IMR-90 (cell line): ENCODE data around the gene ZFPM1. TPM values are rescaled to one million over a fixed set of nuclear protein-coding genes. Genes with fewer than 3 reads are reported as not detected.

Source experiments
- ATAC-seq: fragments of 200-7000 bp; cut with Tn5 transposase; 2 replicates; pipeline ENCODE4 v1.9.1; 2020; ENCODE audit warnings: low read depth, mild to moderate bottlenecking, moderate library complexity
- BruUV-seq: library from RNA; stranded (reverse); fragments of 400-500 nt; replicated peaks from 2 replicates; lab custom pipeline; 2021; lab: Mats Ljungman, UMichigan
- CTCF ChIA-PET: fragments of 300-600 bp; formaldehyde crosslinking; extraction: SDS; loops from one replicate; lab custom pipeline; 2021; ENCODE audit warnings: antibody characterized with exemption; lab: Yijun Ruan, JAX
- POLR2A ChIA-PET: fragments of 300-600 bp; sonication (Branson Sonifier 250); formaldehyde crosslinking; loops from one replicate; lab custom pipeline; 2022; ENCODE audit warnings: antibody characterized with exemption; ENCODE audit not compliant: unreplicated experiment; lab: Charles Lee
- DNase-seq: peaks from one replicate; pipeline ENCODE4 v3.0.0; 2013
- H2AFZ ChIP-seq: replicated peaks from 2 replicates; pipeline ENCODE3; 2013; ENCODE audit warnings: low read length, mild to moderate bottlenecking; ENCODE audit not compliant: poor library complexity
- H2AK5ac ChIP-seq: 2 replicates; pipeline ENCODE4 v1.6.1; 2013; ENCODE audit warnings: low read depth, low read length, inconsistent platforms
- H2AK9ac ChIP-seq: replicated peaks from 2 replicates; pipeline ENCODE3; 2013; ENCODE audit warnings: mild to moderate bottlenecking, low read depth, low read length, moderate library complexity; ENCODE audit not compliant: poor library complexity
- H2BK120ac ChIP-seq: 2 replicates; pipeline ENCODE4 v1.6.1; 2013; ENCODE audit warnings: low read depth, low read length, inconsistent platforms
- H2BK15ac ChIP-seq: 3 replicates; pipeline ENCODE4 v1.6.1; 2013; ENCODE audit warnings: low read depth, low read length, inconsistent platforms
- H2BK20ac ChIP-seq: 2 replicates; pipeline ENCODE4 v1.6.1; 2013; ENCODE audit warnings: low read depth, mild to moderate bottlenecking, inconsistent platforms, low read length, moderate library complexity
- H2BK5ac ChIP-seq: 2 replicates; pipeline ENCODE4 v1.6.1; 2013; ENCODE audit warnings: mild to moderate bottlenecking, low read depth, low read length, inconsistent platforms; ENCODE audit not compliant: poor library complexity, severe bottlenecking
- H3K14ac ChIP-seq: replicated peaks from 2 replicates; pipeline ENCODE4 v1.6.1; 2013; ENCODE audit warnings: low read depth, low read length, inconsistent platforms
- H3K18ac ChIP-seq: 2 replicates; pipeline ENCODE4 v1.6.1; 2013; ENCODE audit warnings: low read depth, low read length, control low read depth
- H3K23ac ChIP-seq: 2 replicates; pipeline ENCODE4 v1.6.1; 2013; ENCODE audit warnings: low read depth, low read length, inconsistent platforms
- H3K27ac ChIP-seq: 2 replicates; pipeline ENCODE4 v1.5.1; 2013; ENCODE audit warnings: mild to moderate bottlenecking, control low read depth, low read length; ENCODE audit not compliant: insufficient read depth
- H3K27me3 ChIP-seq: 2 replicates; pipeline ENCODE4 v1.6.1; 2013; ENCODE audit warnings: low read length; ENCODE audit not compliant: control insufficient read depth, insufficient read depth
- H3K36me3 ChIP-seq: 2 replicates; pipeline ENCODE4 v1.6.1; 2013; ENCODE audit warnings: low read length, mixed read lengths; ENCODE audit not compliant: control insufficient read depth, insufficient read depth
- H3K4ac ChIP-seq: 2 replicates; pipeline ENCODE4 v1.6.1; 2013; ENCODE audit warnings: low read depth, low read length, inconsistent platforms
- H3K4me1 ChIP-seq: 2 replicates; pipeline ENCODE4 v1.6.1; 2013; ENCODE audit warnings: low read length, mixed read lengths; ENCODE audit not compliant: control insufficient read depth, insufficient read depth
- H3K4me2 ChIP-seq: 2 replicates; pipeline ENCODE4 v1.6.1; 2013; ENCODE audit warnings: low read depth, mild to moderate bottlenecking, control low read depth, low read length, moderate library complexity
- H3K4me3 ChIP-seq: 2 replicates; pipeline ENCODE4 v1.5.1; 2013; ENCODE audit warnings: low read depth, mild to moderate bottlenecking, control low read depth, low read length, moderate library complexity; ENCODE audit not compliant: insufficient read depth
- H3K56ac ChIP-seq: 2 replicates; pipeline ENCODE4 v1.6.1; 2013; ENCODE audit warnings: low read length, inconsistent platforms; ENCODE audit not compliant: insufficient read depth; ENCODE audit errors: extremely low read depth
- H3K79me1 ChIP-seq, 2 experiments: 2 replicates each; pipeline ENCODE4 v1.6.1; 2013; ENCODE audit warnings: low read length in 2 of 2, inconsistent platforms in 1 of 2, low read depth in 1 of 2
- H3K9ac ChIP-seq: 2 replicates; pipeline ENCODE4 v1.6.1; 2013; ENCODE audit warnings: low read depth, low read length, control low read depth
- H3K9me1 ChIP-seq: 2 replicates; pipeline ENCODE4 v1.6.1; 2013; ENCODE audit warnings: low read length, inconsistent platforms; ENCODE audit not compliant: insufficient read depth
- H3K9me3 ChIP-seq: 2 replicates; pipeline ENCODE4 v1.6.1; 2013; ENCODE audit warnings: low read length; ENCODE audit not compliant: control insufficient read depth, insufficient read depth
- H4K20me1 ChIP-seq: 2 replicates; pipeline ENCODE4 v1.6.1; 2013; ENCODE audit warnings: low read length, inconsistent platforms; ENCODE audit not compliant: insufficient read depth
- H4K5ac ChIP-seq: 2 replicates; pipeline ENCODE4 v1.6.1; 2013; ENCODE audit warnings: mild to moderate bottlenecking, low read depth, low read length, control low read depth
- H4K8ac ChIP-seq, 2 experiments: 2 replicates each; pipeline ENCODE4 v1.6.1; 2013; ENCODE audit warnings: low read depth in 2 of 2, low read length in 2 of 2, control low read depth in 1 of 2, inconsistent platforms in 1 of 2
- H4K91ac ChIP-seq: 2 replicates; pipeline ENCODE4 v1.6.1; 2013; ENCODE audit warnings: low read depth, low read length, inconsistent platforms; ENCODE audit not compliant: insufficient read depth
- BHLHE40 ChIP-seq: fragments of 150-350 bp; IDR thresholded peaks from 2 replicates; pipeline ENCODE4 v1.6.1; 2016; ENCODE audit warnings: mild to moderate bottlenecking, low read depth, low read length
- CEBPB ChIP-seq: IDR thresholded peaks from 2 replicates; pipeline ENCODE4 v1.6.1; 2012; ENCODE audit warnings: low read depth, low read length, improper control_type of control experiment
- CHD1 ChIP-seq: IDR thresholded peaks from 2 replicates; pipeline ENCODE4 v1.6.1; 2012; ENCODE audit warnings: low read depth, low read length, improper control_type of control experiment
- FOS ChIP-seq: fragments of 150-350 bp; IDR thresholded peaks from 2 replicates; pipeline ENCODE4 v1.6.1; 2016; ENCODE audit warnings: low read depth, low read length
- MAZ ChIP-seq: IDR thresholded peaks from 2 replicates; pipeline ENCODE4 v1.6.1; 2012; ENCODE audit warnings: low read depth, mild to moderate bottlenecking, low read length, improper control_type of control experiment, moderate library complexity, borderline replicate concordance
- MXI1 ChIP-seq: IDR thresholded peaks from 2 replicates; pipeline ENCODE4 v1.6.1; 2012; ENCODE audit warnings: low read depth, mild to moderate bottlenecking, low read length, moderate library complexity, borderline replicate concordance
- NFE2L2 ChIP-seq: fragments of 150-350 bp; IDR thresholded peaks from 2 replicates; pipeline ENCODE4 v1.6.1; 2016; ENCODE audit warnings: low read depth, mild to moderate bottlenecking, low read length
- POLR2A ChIP-seq: IDR thresholded peaks from 2 replicates; pipeline ENCODE4 v1.6.1; 2012; ENCODE audit warnings: mild to moderate bottlenecking, low read depth, low read length
- RAD21 ChIP-seq: IDR thresholded peaks from 2 replicates; pipeline ENCODE4 v1.6.1; 2012; ENCODE audit warnings: low read length, improper control_type of control experiment
- RCOR1 ChIP-seq: IDR thresholded peaks from 2 replicates; pipeline ENCODE4 v1.6.1; 2012; ENCODE audit warnings: mild to moderate bottlenecking, low read length, improper control_type of control experiment; ENCODE audit not compliant: insufficient replicate concordance
- RFX5 ChIP-seq: IDR thresholded peaks from 2 replicates; pipeline ENCODE4 v1.8.0; 2012; ENCODE audit warnings: low read depth, mild to moderate bottlenecking, low read length, moderate library complexity
- SMC3 ChIP-seq: fragments of 150-350 bp; IDR thresholded peaks from 2 replicates; pipeline ENCODE4 v1.6.1; 2016; ENCODE audit warnings: low read depth, mild to moderate bottlenecking, antibody characterized with exemption, low read length, moderate library complexity
- USF2 ChIP-seq: fragments of 150-350 bp; IDR thresholded peaks from 2 replicates; pipeline ENCODE4 v1.6.1; 2017; ENCODE audit warnings: mild to moderate bottlenecking, antibody characterized with exemption, low read length, low read depth
- WGBS, 2 experiments: methylation state at CpG; one replicate each; pipeline versions ENCODE4 v1.1.5 to v1.1.7; 2013; ENCODE audit warnings: missing lambda C conversion rate in 2 of 2; ENCODE audit not compliant: insufficient read length in 1 of 2; ENCODE audit errors: extremely low coverage in 2 of 2; 5-methylcytosine and 5-hydroxymethylcytosine counted together
- dilution Hi-C: fragments of 300-500 bp; cut with HindIII; formaldehyde crosslinking; loops from one replicate; pipeline ENCODE4 v1.14.3; 2018; ENCODE audit warnings: low sequenced_read_pairs; ENCODE audit not compliant: unreplicated experiment
- in situ Hi-C: fragments of 300-500 bp; cut with MboI; formaldehyde crosslinking; loops from 3 replicates; pipeline ENCODE4 v1.14.3; 2019; ENCODE audit warnings: low sequenced_read_pairs, inconsistent platforms, mixed read lengths
- intact Hi-C: fragments of 100-400 bp; cut with micrococcal nuclease; formaldehyde crosslinking; loops from 2 replicates; pipeline ENCODE4 v1.10.0; 2022
- polyA plus RNA-seq, 3 experiments: library from polyadenylated mRNA; depleted of rRNA; stranded (reverse); fragments of >200 nt; gene quantifications; 2 replicates each; pipeline ENCODE4 v1.2.3, GENCODE V29; 2012; ENCODE audit warnings: low replicate concordance in 1 of 3
- total RNA-seq: library from RNA; depleted of rRNA; stranded (reverse); fragments of >200 nt; gene quantifications from 2 replicates; pipeline ENCODE4 v1.2.3, GENCODE V29; 2012
- TF ChIP-seq, protein P1 (sequence below): conservative IDR thresholded peaks from 2 replicates; pipeline ENCODE4 v1.5.1; 2012; ENCODE audit warnings: mild to moderate bottlenecking, low read depth, low read length, improper control_type of control experiment
- TF ChIP-seq, protein P2 (sequence below): fragments of 150-350 bp; IDR thresholded peaks from 2 replicates; pipeline ENCODE4 v1.6.1; 2016; ENCODE audit warnings: low read depth, mild to moderate bottlenecking, low read length, moderate library complexity, borderline replicate concordance

Gene ZFPM1
- total and polyA plus RNA-seq, 2 of the 4 experiments (the other 2 are of a cell fraction) = 0.36 to 1.1 TPM

DNA sequence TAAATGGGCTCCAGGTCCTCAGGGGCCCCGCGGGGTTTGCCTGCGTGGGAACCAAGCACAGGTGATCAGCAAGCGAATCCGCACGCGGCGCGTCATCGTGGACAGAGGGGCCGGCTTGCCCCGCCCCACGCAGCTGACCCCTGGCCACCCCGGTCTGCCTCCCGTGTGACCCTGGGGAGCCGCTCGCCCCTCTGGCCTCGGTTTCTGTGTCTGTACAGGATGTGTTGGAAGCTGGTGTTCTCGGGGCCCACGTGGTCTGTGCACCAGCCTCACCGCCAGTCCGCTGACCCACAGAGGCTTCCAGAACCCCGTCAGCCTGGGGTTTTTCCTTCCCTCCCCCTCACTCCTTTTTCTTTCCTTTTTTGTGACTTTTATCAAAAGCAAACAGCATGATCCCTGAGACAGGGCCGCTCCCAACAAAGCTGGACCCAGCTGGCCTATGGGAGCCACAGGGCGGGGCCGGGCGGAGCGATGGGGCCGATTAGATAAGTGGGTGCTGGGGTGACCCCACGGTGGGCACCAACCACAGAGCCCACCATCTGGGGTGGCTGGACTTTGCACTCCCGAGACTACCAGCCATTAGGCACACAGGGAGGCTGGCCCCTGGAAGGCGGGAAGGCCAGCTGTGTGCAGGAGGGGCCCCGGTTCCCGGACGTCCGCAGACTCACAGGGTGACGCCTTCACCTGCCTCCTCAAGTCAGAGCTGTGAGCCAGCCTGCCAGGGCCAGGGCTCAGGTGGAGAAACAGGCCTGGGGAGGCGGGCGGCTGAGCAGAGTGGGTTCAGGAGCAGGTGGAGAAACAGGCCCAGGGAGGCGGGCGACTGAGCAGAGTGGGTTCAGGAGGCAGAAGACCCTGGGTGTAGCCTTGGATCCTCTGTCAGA is 56.0 kb downstream of the ZFPM1 start:
- Histone ChIP-seq H2AK9ac (no peak overlapping the region), H2AK5ac (no peak overlapping the region), H4K5ac (no peak overlapping the region), H3K14ac (no peak overlapping the region), H3K4me2 (no peak overlapping the region), H3K79me1 (no peaks in the 10 kb centered on the region), H4K91ac (no peak overlapping the region), H3K56ac (no peak overlapping the region), H2BK5ac (no peak overlapping the region), H2AFZ (no peak overlapping the region), H3K27ac (no peak overlapping the region), H3K9me3 (no peaks in the 10 kb centered on the region), H3K4me1 (no peaks in the 10 kb centered on the region), H2BK15ac (no peak overlapping the region), H4K8ac (no peak overlapping the region), H3K4ac (no peak overlapping the region), H3K9ac (no peak overlapping the region), H3K18ac (no peak overlapping the region), H3K27me3 (no peaks in the 10 kb centered on the region), H2BK20ac (no peak overlapping the region), H4K20me1 (peaks cover 7% of the 10 kb centered on the region), H2BK120ac (no peak overlapping the region), H3K36me3 (peaks cover 1% of the 10 kb centered on the region; the same call in 1 of the 2 replicates), H3K23ac (no peak overlapping the region), H3K9me1 (no peaks in the 10 kb centered on the region), H3K4me3 (no peak overlapping the region)
- BruUV-seq = no TSS peak
- in situ Hi-C loops (no loop called here), intact Hi-C loops (no loop called here), dilution Hi-C loops (no loop called here)
- CTCF ChIA-PET = no interaction called here
- ATAC-seq = no peak
- DNase-seq = no peak
- 89% methylated on average over 11 of the region's 41 CpGs; no CpG with 5 or more reads in 1 of the 2 experiments for WGBS, 2 experiments
- POLR2A ChIA-PET = no interaction called here
- TF ChIP-seq, protein P1, sequence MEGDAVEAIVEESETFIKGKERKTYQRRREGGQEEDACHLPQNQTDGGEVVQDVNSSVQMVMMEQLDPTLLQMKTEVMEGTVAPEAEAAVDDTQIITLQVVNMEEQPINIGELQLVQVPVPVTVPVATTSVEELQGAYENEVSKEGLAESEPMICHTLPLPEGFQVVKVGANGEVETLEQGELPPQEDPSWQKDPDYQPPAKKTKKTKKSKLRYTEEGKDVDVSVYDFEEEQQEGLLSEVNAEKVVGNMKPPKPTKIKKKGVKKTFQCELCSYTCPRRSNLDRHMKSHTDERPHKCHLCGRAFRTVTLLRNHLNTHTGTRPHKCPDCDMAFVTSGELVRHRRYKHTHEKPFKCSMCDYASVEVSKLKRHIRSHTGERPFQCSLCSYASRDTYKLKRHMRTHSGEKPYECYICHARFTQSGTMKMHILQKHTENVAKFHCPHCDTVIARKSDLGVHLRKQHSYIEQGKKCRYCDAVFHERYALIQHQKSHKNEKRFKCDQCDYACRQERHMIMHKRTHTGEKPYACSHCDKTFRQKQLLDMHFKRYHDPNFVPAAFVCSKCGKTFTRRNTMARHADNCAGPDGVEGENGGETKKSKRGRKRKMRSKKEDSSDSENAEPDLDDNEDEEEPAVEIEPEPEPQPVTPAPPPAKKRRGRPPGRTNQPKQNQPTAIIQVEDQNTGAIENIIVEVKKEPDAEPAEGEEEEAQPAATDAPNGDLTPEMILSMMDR = no peak
- no peak for TF ChIP-seq MAZ
- no peak for TF ChIP-seq RAD21
- TF ChIP-seq CHD1 = no peak
- TF ChIP-seq NFE2L2 = no peak
- TF ChIP-seq, protein P2, sequence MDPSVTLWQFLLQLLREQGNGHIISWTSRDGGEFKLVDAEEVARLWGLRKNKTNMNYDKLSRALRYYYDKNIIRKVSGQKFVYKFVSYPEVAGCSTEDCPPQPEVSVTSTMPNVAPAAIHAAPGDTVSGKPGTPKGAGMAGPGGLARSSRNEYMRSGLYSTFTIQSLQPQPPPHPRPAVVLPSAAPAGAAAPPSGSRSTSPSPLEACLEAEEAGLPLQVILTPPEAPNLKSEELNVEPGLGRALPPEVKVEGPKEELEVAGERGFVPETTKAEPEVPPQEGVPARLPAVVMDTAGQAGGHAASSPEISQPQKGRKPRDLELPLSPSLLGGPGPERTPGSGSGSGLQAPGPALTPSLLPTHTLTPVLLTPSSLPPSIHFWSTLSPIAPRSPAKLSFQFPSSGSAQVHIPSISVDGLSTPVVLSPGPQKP = no peak
- no peak for TF ChIP-seq CEBPB
- TF ChIP-seq FOS = no peak
- no peak for TF ChIP-seq RCOR1
- no peak for TF ChIP-seq RFX5
- no peak for TF ChIP-seq BHLHE40
- TF ChIP-seq MXI1 = no peak
- no peak for TF ChIP-seq SMC3
- no peak for TF ChIP-seq USF2
- TF ChIP-seq POLR2A = no peak
